ENCODE results near the gene ARHGEF16. TPM values are rescaled to one million over a fixed set of nuclear protein-coding genes. Genes with fewer than 3 reads are reported as not detected.

The ARHGEF16 gene
- polyA plus RNA-seq, 1 of the 3 experiments (the other 2 are of a cell fraction) = 0.18 TPM

GRCh38 chr1:3477241-3477995 is 23.0 kb downstream of the ARHGEF16 start:
- peak; percentile 73 for DNase-seq
- H3K4me2 ChIP-seq = no peak overlapping the region
- H3K4me1 ChIP-seq (ENCODE audit: control insufficient read depth in 1 of 2, insufficient read depth in 2 of 2, low read depth in 1 of 2, low read length in 1 of 2) = peaks cover 0 to 2% of the 10 kb centered on the region in 2 experiments; a peak in 2 of 4 replicates
- H2AFZ ChIP-seq (ENCODE audit: low read depth) = no peak overlapping the region
- CTCF ChIA-PET = interaction anchor here (0.6 to 2.5 kb wide), 5 partner anchors 13 to 362 kb away, joined by 3 to 21 read pairs (median 4); no protein-coding TSS in a partner anchor
- no peaks in the 10 kb centered on the region for H3K27me3 ChIP-seq (ENCODE audit: insufficient read depth)
- no peaks in the 10 kb centered on the region for H3K9me2 ChIP-seq
- H3K27ac ChIP-seq (ENCODE audit: low read depth in 2 of 2, low read length in 1 of 2) = no peak overlapping the region
- H3K4me3 ChIP-seq (ENCODE audit: low read depth in 2 of 2, low read length in 1 of 2) = no peak overlapping the region
- H3F3A ChIP-seq (replicated peaks; ENCODE audit: insufficient read depth) = no peaks in the 10 kb centered on the region
- no peaks in the 10 kb centered on the region for H3K36me3 ChIP-seq (replicated peaks in 1 of 2; ENCODE audit: control insufficient read depth in 1 of 2, insufficient read depth in 2 of 2, low read length in 1 of 2)
- no peaks in the 10 kb centered on the region for H4K20me1 ChIP-seq (ENCODE audit: insufficient read depth)
- H3K9me3 ChIP-seq = no peaks in the 10 kb centered on the region
- no peak for TF ChIP-seq GABPA (IDR thresholded peaks at IDR 0.05; ENCODE audit: low read depth)
- no peak for TF ChIP-seq MXI1 (IDR thresholded peaks at IDR 0.05; ENCODE audit: low read depth, low read length)
- TF ChIP-seq JUND (IDR thresholded peaks at IDR 0.05) = no peak
- no peak for TF ChIP-seq RXRA (IDR thresholded peaks at IDR 0.05; ENCODE audit: borderline replicate concordance, low read depth)
- no peak for TF ChIP-seq RFX5 (IDR thresholded peaks at IDR 0.05; ENCODE audit: low read length)
- TF ChIP-seq MAX (IDR thresholded peaks at IDR 0.05; ENCODE audit: low read depth) = no peak
- WGBS (ENCODE audit: low lambda C conversion rate) = 65% methylated on average over 18 of the region's 28 CpGs
- H3K79me2 ChIP-seq (ENCODE audit: insufficient read depth) = no peaks in the 10 kb centered on the region
- POLR2A ChIA-PET = no interaction called here
- H3K9ac ChIP-seq = no peak overlapping the region

- 80% methylated on average over 5 of the region's 24 CpGs for WGBS (ENCODE audit: low lambda C conversion rate)
- Histone ChIP-seq H4K20me1 (ENCODE audit: insufficient read depth) (no peaks in the 10 kb centered on the region), H3K4me1 (ENCODE audit: control insufficient read depth in 1 of 2, insufficient read depth in 2 of 2, low read depth in 1 of 2, low read length in 1 of 2) (peaks cover 0 to 2% of the 10 kb centered on the region in 2 experiments; a peak in 2 of 4 replicates), H3K9ac (no peak overlapping the region), H3K27ac (ENCODE audit: low read depth in 2 of 2, low read length in 1 of 2) (no peak overlapping the region), H2AFZ (ENCODE audit: low read depth) (no peak overlapping the region), H3K4me3 (ENCODE audit: low read depth in 2 of 2, low read length in 1 of 2) (no peak overlapping the region), H3K9me2 (no peaks in the 10 kb centered on the region), H3K36me3 (replicated peaks in 1 of 2; ENCODE audit: control insufficient read depth in 1 of 2, insufficient read depth in 2 of 2, low read length in 1 of 2) (no peaks in the 10 kb centered on the region), H3K4me2 (no peak overlapping the region), H3K79me2 (ENCODE audit: insufficient read depth) (no peaks in the 10 kb centered on the region), H3K27me3 (ENCODE audit: insufficient read depth) (no peaks in the 10 kb centered on the region), H3F3A (replicated peaks; ENCODE audit: insufficient read depth) (no peaks in the 10 kb centered on the region), H3K9me3 (no peaks in the 10 kb centered on the region)
- POLR2A ChIA-PET = interaction anchor here (0.5 kb wide), 1 partner anchor 410 kb away, joined by 3 read pairs; no protein-coding TSS in a partner anchor
- no peak for DNase-seq
- CTCF ChIA-PET = interaction anchor here (0.6 to 2.5 kb wide), 5 partner anchors 13 to 362 kb away, joined by 3 to 21 read pairs (median 4); no protein-coding TSS in a partner anchor
- TF ChIP-seq PBX3 (IDR thresholded peaks at IDR 0.05) (no peak), FOXM1 (IDR thresholded peaks at IDR 0.05; ENCODE audit: low read depth) (no peak), POLR2AphosphoS5 (IDR thresholded peaks at IDR 0.05; ENCODE audit: low read depth, low read length) (no peak)
These were observed 23.7 kb downstream of the ARHGEF16 start for GRCh38 chr1:3478187-3478586.

All from SK-N-SH (cell line).